Measurements from ENCODE around the gene ANO9. TPM values are rescaled to one million over a fixed set of nuclear protein-coding genes. Genes with fewer than 3 reads are reported as not detected.
"Not testable (repeated sequence)": the region's sequence is repeated elsewhere in the genome, so short reads cannot be mapped to it uniquely, and the experiment has no call there.

The ANO9 gene
- total RNA-seq, 4 donors from 2014 or later, result 0.59 to 8.2 (median 1.1) TPM

DNA sequence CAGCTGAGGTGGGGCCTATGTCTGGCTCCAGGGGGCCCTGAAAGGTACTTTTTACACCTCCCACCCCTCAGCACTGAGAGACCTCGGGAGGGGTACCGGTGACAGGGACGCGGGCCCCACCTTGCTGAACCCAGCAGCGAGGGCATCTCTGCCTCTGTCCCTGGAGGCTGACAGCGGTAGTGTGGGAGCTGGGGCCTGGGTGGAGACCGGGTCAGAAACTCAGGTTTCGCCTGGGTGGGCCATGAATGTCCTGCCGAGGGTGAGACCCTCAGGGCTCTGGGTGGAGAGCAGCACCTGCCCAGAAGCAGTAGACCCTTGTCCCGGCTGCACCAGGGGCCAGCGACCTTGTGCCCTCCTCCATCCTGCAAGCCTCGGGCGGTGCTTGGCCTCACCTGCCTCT lies 30.5 kb upstream of the ANO9 start:
- Histone ChIP-seq H3K27ac (no peak overlapping the region), H3K4me3 (no peak overlapping the region), H3K36me3 (no peaks in the 10 kb centered on the region), H3K27me3 (no peaks in the 10 kb centered on the region), H3K9me3 (no peaks in the 10 kb centered on the region), H3K4me1 (peaks cover 0 to 7% of the 10 kb centered on the region in 2 donors)
- DNase-seq, result no peak
- TF ChIP-seq POLR2A (IDR thresholded peaks at IDR 0.05), result no peak
- TF ChIP-seq, protein P1, sequence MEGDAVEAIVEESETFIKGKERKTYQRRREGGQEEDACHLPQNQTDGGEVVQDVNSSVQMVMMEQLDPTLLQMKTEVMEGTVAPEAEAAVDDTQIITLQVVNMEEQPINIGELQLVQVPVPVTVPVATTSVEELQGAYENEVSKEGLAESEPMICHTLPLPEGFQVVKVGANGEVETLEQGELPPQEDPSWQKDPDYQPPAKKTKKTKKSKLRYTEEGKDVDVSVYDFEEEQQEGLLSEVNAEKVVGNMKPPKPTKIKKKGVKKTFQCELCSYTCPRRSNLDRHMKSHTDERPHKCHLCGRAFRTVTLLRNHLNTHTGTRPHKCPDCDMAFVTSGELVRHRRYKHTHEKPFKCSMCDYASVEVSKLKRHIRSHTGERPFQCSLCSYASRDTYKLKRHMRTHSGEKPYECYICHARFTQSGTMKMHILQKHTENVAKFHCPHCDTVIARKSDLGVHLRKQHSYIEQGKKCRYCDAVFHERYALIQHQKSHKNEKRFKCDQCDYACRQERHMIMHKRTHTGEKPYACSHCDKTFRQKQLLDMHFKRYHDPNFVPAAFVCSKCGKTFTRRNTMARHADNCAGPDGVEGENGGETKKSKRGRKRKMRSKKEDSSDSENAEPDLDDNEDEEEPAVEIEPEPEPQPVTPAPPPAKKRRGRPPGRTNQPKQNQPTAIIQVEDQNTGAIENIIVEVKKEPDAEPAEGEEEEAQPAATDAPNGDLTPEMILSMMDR (IDR thresholded peaks at IDR 0.05), result no peak
- intact Hi-C loops (cut with DNase I; ENCODE audit: low total_unique reads), result no loop called here

DNA sequence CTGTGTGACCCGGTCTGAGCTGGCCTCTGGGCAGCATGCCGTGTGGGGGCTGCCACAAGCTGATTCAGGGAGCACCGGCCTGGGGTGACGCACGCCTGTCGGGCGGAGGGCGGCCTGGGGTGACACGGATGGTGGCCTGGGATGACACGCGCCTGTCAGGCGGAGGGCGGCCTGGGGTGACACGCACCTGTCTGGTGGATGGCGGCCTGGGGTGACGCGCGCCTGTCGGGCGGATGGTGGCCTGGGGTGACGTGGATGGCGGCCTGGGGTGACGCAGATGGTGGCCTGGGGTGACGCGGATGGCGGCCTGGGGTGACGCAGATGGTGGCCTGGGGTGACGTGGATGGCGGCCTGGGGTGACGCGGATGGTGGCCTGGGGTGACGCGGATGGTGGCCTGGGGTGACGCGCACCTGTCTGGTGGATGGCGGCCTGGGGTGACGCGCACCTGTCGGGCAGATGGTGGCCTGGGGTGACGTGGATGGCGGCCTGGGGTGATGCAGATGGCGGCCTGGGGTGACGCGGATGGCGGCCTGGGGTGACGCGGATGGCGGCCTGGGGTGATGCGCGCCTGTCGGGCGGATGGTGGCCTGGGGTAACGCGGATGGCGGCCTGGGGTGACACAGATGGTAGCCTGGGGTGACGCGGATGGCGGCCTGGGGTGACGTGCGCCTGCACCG lies 29.8 kb upstream of the ANO9 start:
- Histone ChIP-seq H3K4me1 (peaks cover 0 to 7% of the 10 kb centered on the region in 2 donors), H3K36me3 (no peaks in the 10 kb centered on the region), H3K27me3 (no peaks in the 10 kb centered on the region), H3K4me3 (no peak overlapping the region), H3K9me3 (no peaks in the 10 kb centered on the region), H3K27ac (no peak overlapping the region)
- TF ChIP-seq, protein P1 (IDR thresholded peaks at IDR 0.05), result no peak
- TF ChIP-seq POLR2A (IDR thresholded peaks at IDR 0.05), result no peak
- intact Hi-C loops (cut with DNase I; ENCODE audit: low total_unique reads), result no loop called here
- DNase-seq, result no peak

DNA sequence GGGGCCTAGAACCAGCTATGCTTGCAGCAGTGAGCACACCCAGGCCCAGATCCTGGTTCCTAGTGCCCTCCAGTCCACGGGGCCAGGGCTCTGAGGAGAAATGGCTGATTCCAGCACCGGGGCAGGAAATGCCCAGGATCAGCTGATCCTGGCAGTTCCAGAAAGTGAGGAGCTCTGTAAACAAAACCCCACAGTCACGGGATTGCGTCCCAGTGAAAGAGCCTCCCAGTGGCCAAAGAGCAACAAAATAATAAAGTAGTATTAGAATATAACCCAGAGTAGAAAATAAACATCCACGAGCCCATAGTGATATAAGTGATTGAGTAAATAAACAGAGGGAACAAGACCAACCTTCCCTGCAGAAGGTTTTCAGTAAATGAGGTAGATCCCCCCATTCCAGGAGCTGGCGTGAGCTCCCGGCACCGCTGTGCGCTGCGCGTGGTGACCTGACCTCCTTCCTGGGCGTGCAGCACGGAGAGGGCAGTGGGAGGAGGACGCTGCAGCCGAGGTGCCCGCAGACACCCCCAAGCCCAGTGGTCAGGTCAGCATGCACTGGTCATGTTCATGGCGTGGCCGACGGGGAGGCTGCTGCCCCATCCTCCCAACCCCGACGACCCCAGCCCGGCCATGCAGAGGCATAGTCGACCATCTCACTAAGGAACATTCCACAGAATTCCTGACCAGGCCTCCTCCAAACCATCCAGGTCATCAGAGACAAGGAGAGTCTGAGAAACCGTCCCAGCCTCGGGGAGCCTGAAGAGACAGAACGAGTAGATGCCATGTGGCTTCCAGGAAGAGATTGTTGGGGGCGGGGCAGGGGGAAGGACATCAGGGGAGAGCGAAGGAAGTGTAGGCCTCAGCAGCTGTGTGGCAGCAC lies 28.1 kb upstream of the ANO9 start:
- no peaks in the 10 kb centered on the region for H3K27me3 ChIP-seq
- no peaks in the 10 kb centered on the region for H3K9me3 ChIP-seq
- H3K36me3 ChIP-seq, result no peaks in the 10 kb centered on the region
- H3K4me3 ChIP-seq, result peak overlapping the region in 1 of 2 donors; percentile 19
- H3K4me1 ChIP-seq, result peaks cover 0 to 7% of the 10 kb centered on the region in 2 donors
- TF ChIP-seq, protein P1 (IDR thresholded peaks at IDR 0.05), result peak; percentile 8 to 38 (median 27)
- TF ChIP-seq POLR2A (IDR thresholded peaks at IDR 0.05), result peak; percentile 11 to 49
- peak overlapping the region; percentile 72 to 92 for H3K27ac ChIP-seq
- DNase-seq, result peak; percentile 63 to 70
- intact Hi-C loops (cut with DNase I; ENCODE audit: low total_unique reads), result no loop called here

DNA sequence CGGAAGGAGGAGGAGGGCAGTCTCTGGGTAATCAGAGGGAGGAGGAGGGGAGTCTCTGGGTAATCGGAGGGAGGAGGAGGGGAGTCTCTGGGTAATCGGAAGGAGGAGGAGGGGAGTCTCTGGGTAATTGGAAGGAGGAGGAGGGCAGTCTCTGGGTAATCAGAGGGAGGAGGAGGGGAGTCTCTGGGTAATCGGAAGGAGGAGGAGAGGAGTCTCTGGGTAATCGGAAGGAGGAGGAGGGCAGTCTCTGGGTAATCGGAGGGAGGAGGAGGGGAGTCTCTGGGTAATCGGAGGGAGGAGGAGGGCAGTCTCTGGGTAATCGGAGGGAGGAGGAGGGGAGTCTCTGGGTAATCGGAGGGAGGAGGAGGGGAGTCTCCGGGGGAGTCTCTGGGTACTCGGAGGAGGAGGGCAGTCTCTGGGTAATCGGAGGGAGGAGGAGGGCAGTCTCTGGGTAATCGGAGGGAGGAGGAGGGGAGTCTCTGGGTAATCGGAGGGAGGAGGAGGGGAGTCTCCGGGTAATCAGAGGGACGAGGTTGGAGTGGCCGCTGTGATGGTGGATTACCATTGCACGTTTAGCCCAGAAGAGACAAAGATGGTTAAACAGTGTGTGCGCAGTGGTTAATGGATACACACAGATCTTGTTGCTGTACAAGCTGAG lies 27.3 kb upstream of the ANO9 start:
- H3K4me1 ChIP-seq; DNase-seq; H3K27me3 ChIP-seq; H3K36me3 ChIP-seq; intact Hi-C loops (cut with DNase I; ENCODE audit: low total_unique reads); H3K9me3 ChIP-seq: not testable (repeated sequence)
- Histone ChIP-seq H3K27ac (peak overlapping the region; percentile 72 to 92), H3K4me3 (peak overlapping the region in 1 of 2 donors; percentile 19)

DNA sequence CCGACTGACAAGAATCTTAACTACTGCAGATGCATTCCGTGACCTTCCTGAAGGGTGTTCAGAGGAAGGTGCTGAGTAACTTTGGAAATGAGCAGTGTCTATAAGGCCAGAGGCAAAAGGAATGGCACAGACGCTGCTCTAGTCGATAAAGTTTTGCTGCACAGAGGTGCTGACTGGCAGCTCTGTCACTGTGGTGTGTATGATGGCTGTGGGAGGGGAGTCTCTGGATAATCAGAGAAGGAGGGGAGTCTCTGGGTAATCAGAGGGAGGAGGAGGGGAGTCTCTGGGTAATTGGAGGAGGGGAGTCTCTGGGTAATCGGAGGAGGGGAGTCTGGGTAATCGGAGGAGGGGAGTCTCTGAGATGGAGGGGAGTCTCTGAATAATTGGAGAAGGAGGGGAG lies 26.7 kb upstream of the ANO9 start:
- H3K4me3 ChIP-seq, result no peak overlapping the region
- no peak for DNase-seq
- H3K9me3 ChIP-seq, result no peaks in the 10 kb centered on the region
- H3K36me3 ChIP-seq, result no peaks in the 10 kb centered on the region
- peaks cover 0 to 7% of the 10 kb centered on the region in 2 donors for H3K4me1 ChIP-seq
- no peak for TF ChIP-seq POLR2A (IDR thresholded peaks at IDR 0.05)
- TF ChIP-seq, protein P1 (IDR thresholded peaks at IDR 0.05), result no peak
- H3K27me3 ChIP-seq, result no peaks in the 10 kb centered on the region
- H3K27ac ChIP-seq, result peak overlapping the region; percentile 72 to 92
- intact Hi-C loops (cut with DNase I; ENCODE audit: low total_unique reads), result no loop called here
